ENCODE measurements around the gene NUTM2F. TPM values are rescaled to one million over a fixed set of nuclear protein-coding genes. Genes with fewer than 3 reads are reported as not detected.
"Not testable (repeated sequence)": the region's sequence is repeated elsewhere in the genome, so short reads cannot be mapped to it uniquely, and the experiment has no call there.

NUTM2F gene
- not detected for total RNA-seq

GRCh38 chr9:94328544-94328943 lies at the start of gene NUTM2F:
Gene NUTM2F, minus strand, starts transcription at chr9:94328644. Its CDS starts 21 bp downstream, at chr9:94328623.
- ATAC-seq, result not testable (repeated sequence)

DNA sequence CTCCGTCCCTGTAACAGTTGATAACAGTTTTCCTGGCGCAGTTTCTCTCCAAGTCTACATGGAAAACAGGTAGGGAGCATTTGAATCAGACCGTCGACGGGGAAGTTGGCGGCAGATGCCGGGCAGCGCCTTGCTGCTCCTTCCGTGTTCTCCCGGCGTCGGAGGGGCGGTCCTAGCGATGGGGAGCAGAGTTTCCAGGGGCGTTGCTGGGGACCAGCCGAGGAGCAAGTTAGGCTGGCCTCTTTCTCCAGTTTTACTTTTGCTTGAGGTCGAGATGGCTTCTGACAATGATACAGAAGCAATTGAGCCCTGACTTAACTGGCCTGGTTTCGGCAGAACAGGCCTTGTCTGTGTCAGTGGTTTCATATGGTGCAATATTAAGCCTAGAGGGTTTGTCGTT lies 46.8 kb upstream of the NUTM2F start:
- peak; percentile 72 for ATAC-seq

DNA sequence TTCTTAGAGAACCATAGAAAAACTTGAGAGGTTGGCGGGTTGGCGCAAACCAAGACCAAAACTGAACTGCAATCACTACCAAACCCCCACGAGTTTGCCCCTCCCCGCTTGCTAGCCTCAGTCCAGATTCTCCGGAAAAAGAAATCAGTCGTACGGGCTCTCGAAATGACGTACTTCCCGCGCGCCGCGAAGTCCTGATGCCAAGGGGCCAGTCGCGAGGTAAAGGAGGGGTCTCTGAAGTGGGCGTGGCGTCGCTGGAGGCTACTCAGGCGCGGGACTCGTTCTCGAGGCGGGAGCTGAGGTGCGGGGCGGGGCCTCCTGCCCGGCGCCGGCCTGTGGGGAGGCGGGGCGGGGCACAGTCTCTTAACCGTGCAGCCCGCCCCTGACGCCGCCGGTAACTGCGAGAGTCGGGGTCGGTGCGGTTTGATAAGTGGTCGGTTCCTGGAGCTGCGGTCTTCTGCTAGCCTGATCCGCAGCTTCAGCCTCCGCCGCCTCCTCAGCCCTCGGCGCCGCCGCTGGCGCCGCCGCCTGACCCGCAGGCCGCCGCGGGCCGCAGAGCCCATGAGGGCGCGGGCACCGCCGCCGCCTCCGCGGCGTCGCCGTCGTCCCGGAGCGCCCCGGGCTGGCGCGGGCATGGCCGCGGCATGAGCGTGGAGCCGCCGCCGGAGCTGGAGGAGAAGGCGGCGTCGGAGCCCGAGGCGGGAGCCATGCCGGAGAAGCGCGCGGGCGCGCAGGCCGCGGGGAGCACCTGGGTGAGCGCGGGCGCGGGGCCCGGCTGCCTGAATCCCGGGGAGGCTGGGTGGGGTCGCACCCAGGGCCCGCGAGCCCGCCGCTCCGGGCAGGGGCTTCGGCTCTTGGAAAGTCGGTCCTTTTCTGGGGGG lies 46.0 kb upstream of the NUTM2F start:
- peak; percentile 99 for ATAC-seq

DNA sequence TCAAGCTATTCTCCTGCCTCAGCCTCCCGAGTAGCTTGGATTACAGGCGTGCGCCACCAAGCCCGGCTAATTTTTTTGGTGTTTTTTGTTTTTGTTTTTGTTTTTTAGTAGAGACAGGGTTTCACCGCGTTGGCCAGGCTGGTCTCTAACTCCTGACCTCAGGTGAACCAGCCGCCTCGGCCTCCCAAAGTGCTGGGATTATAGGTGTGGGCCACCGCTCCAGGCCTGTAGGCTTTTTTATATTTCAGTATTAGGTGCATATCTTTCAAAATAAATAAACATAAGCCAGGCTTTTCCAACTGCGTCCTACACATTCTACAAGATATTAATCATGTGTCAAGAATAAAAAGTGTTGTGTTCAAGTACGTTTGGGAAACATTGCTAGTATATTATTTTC lies 45.3 kb upstream of the NUTM2F start:
- ATAC-seq, result not testable (repeated sequence)

- ATAC-seq, result not testable (repeated sequence)
Observed at GRCh38 chr9:94370266-94370665, 41.8 kb upstream of the NUTM2F start.

- peak; percentile 95 for ATAC-seq
Observed at GRCh38 chr9:94364093-94364614, 35.7 kb upstream of the NUTM2F start.

DNA sequence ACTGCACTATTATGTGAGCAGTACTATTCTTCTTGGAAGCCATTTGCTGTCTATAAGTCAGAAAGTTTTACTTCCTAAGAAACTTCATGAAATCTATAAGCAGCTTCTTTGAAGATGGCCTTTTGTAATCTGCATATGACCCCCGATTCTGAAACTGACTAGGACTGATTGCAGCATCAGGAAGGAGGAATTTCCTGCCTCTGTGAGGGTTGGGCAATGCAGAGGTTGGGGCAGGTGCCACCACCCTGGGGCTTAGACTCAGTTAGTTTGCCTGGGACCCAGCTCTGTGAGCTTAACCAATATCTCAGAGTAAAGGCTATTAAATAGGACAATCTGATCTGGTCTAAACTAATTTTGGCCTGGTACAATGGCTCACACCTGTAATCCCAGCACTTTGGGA lies 28.7 kb upstream of the NUTM2F start:
- ATAC-seq, result peak; percentile 33

DNA sequence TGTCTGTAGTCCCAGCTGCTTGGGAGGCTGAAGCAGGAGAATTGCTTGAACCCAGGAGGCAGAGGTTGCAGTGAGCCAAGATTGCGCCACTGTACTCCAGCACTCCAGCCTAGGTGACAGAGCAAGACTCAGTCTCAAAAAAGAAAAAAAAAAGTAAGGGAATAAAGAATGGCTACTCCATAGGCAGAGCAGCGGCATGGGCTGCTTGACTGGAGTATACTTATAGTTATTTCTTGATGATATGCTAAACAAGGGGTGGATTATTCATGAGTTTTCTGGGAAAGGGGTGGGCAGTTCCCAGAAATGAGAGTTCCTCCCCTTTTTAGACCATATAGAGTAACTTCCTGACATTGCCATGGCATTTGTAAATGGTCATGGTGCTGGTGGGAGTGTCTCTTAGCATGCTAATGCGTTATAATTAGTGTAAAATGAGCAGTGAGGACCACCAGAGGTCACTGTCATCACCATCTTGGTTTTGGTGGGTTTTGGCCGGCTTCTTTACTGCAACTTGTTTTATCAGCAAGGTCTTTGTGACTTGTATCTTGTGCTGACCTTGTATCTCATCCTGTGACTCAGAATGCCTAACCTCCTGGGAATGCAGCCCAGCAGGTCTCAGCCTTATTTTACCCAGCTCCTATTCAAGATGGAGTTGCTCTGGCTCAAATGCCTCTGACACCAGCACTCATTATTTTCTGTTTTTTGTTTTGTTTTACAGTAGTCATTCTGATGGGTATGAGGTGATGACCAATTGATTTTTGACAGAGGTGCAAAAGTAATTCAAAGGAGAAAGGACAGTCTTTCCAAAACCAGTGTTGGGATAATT lies 23.7 kb upstream of the NUTM2F start:
- ATAC-seq, result not testable (repeated sequence)

- ATAC-seq, result not testable (repeated sequence)
Observed at GRCh38 chr9:94348754-94349153, 20.3 kb upstream of the NUTM2F start.

DNA sequence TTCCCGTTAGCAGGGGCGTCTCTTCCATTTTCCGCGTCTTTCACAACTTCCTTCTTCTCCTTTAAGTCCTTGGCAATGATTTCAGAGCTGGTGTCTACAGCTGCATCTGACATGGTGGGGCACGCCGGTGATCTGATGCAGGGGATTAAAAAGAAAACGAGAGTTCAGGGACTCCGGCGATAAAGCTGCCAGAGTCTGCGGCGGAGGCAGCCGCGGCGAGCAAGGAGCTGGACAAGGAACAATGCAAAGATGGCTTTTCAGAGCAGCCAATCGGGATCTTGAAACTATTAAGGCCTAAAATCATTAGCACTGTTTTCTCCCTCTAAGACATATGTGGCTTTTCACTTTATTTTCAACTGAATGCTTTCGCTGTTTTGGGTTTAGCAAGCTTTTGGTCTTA lies 19.0 kb upstream of the NUTM2F start:
- not testable (repeated sequence) for ATAC-seq

GRCh38 chr9:94341703-94342102 lies 13.3 kb upstream of the NUTM2F start:
- not testable (repeated sequence) for ATAC-seq

- not testable (repeated sequence) for ATAC-seq
Observed at GRCh38 chr9:94340750-94341149, 12.3 kb upstream of the NUTM2F start.

DNA sequence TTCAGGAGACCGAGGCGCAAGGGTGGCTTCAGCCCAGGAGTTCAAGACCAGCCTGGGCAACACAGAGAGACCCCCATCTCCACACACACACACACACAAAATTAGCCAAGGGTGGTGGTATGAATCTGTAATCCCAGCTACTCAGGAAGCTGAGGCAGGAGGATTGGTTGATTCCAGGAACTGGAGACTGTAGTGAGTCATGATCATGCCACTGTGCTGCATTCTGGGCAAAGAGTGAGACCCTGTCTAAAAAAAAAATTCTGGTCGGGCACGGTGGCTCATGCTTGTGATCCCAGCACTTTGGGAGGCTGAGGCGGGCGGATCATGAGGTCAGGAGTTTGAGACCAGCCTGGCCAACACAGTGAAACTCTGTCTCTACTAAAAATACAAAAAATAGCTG lies 11.2 kb upstream of the NUTM2F start:
- not testable (repeated sequence) for ATAC-seq

DNA sequence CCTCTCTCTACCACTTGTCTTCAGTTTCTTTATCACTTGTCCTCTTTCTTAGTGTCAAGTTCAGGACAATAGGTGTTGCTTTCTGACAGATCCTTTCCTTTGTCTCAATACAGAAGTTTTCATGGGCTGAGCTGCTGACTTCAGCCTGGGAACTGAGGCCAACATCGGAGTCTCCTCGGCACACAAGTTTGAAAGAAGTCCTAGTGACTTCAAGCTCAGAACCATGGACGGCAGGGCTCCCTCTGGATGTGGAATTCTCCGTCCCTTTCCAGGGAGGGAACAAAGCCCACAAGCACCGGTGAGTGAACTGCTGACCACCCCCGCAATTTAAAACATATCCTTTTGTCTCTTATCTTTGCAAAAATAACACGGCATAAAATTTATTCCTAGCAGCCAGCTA lies 10.3 kb upstream of the NUTM2F start:
- not testable (repeated sequence) for ATAC-seq

DNA sequence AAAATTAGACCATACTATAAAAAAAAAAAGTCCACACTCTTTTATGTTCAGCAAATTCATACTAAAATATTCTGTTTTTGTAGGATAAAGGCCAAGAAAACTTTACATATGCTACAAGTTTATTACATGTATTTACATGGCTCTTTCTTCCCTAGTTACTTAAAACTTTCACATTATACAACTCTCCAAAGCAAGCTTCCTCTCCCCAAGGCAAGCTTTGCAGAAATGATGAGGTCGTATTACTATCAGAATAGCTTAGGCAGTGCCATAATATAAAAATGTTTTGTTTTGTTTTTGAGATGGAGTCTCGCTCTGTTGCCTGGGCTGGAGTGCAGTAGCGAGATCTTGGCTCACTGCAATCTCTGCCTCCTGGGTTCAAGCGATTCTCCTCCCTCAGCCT lies 8.0 kb upstream of the NUTM2F start:
- ATAC-seq, result not testable (repeated sequence)

GRCh38 chr9:94325583-94325982 lies 2.9 kb downstream of the NUTM2F start:
- not testable (repeated sequence) for ATAC-seq

DNA sequence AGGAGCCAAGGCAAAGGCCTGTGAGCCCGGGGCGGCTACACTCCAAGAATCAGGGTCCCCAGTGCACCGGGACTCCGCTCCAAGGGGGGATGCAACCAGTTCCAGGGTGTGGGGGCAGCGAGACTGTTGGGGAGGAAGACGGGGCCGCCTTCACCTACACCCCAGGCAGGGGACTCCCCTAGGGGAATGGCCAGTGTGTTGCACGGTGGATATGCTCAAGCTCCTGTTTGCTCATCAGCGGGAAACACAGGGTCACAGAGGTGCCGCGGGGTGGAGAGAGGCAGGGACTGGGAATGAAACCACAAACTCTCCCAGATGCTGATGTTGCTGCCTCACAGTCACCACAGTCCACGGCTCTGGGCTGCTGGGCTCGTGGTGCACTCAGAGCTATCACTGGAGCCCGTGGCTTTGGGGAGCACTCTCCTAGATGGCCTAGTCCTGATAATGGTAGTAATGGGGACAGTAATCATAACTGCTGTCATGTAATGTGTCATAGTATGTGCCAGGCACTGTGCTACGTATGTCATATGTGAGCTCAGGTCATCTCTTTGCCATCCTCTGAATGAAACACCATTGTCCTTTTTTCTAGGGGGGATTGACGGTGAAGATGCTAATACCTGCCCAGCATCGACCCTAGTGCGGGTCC lies 5.2 kb downstream of the NUTM2F start:
- not testable (repeated sequence) for ATAC-seq

DNA sequence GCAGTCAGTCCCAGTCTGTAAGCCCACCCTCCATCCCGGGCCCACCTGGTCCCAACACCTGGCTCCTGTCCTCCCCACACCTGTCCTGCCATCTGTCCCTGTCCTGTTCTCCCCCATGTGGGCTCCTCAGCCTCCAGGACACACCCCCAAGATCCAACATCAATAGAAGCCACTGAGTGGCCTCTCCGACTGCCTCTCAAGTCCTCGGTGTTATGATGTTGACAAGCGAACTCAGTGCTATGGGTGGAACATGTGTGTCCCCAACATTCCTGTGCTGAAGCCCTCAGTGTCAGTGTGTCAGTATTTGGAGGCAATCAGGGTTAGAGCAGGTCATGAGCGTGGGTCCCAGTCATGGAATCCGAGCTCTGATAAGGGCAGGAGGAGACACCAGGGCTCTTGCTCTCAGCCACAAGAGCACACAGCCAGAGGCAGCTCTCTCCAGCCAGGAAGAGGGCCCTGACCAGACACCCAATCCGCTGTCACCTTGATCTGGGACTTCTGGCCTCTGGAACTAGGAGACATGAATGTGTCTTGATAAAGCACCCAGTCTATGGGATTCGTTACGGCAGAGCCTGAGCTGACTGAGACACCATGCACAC lies 6.0 kb downstream of the NUTM2F start:
- ATAC-seq, result not testable (repeated sequence)

GRCh38 chr9:94317949-94318657 lies 10.3 kb downstream of the NUTM2F start:
- ATAC-seq, result not testable (repeated sequence)

DNA sequence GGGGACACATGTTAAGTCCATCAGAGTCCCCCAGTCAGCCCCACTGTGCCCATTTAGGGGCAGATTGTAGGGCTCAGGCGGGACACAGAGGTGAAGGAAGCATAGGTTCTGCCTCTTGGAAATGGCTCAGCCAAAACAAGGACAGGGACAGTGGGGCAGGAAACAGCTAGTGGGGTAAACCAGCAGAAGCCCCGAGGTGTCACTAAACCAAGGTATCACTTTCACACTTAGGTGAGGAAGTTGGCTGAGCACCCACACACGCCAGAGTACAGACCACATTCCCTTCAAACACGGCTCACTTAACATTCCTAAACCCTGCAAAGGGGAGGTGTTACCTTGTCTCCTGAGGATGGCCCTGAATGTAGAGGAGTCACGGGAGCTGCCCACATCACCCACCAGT lies 12.2 kb downstream of the NUTM2F start:
- ATAC-seq, result not testable (repeated sequence)
